Medulla oblongata (tissue), 1 donor: ENCODE measurements around the gene KANK4.
A peak's percentile ranks its signal among the peaks of the same experiment; 100 is the strongest.

Experiments used
- DNase-seq: peaks from one replicate; pipeline ENCODE4 v3.0.0-alpha.2; 2015; ENCODE audit errors: extremely low spot score

The KANK4 gene

GRCh38 chr1:62304975-62305374 is 14.3 kb downstream of the KANK4 start:
- no peak for DNase-seq

- DNase-seq, result no peak
Measured at GRCh38 chr1:62304515-62304914, 14.7 kb downstream of the KANK4 start.

DNA sequence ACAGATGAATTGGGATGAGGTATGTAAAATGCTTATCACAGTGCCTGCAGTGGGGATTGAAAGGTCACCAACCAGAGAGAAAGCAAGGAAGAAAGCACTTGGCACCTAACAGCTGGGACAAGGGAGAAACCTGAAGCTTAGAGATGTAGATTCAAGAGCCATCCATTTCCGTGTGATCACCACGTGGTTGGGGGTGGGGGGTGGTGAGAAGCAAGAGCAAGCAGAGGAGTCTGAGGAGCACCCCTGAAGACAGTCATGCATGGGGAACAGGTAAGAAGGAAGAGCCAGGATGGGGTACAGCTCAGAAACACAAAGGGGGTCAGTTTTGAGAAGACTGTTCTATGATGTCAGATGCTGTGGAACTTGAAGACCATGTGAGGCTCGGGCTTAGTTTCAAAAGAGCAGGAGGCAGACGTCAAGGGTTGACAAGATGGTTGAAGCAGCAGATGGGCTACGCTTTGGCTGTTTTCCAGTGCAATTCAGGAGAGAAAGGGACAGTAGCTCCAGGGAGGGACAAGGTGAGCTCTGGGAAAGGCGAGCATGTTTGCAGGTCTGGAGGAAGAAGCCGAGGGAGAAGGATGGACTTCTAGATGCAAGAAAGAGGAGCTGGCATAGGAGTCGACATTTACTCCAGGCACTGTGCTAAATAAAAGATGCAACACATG is 17.4 kb downstream of the KANK4 start:
- no peak for DNase-seq

- peak; percentile 77 for DNase-seq
Measured at GRCh38 chr1:62299426-62300200, 19.6 kb downstream of the KANK4 start.

DNA sequence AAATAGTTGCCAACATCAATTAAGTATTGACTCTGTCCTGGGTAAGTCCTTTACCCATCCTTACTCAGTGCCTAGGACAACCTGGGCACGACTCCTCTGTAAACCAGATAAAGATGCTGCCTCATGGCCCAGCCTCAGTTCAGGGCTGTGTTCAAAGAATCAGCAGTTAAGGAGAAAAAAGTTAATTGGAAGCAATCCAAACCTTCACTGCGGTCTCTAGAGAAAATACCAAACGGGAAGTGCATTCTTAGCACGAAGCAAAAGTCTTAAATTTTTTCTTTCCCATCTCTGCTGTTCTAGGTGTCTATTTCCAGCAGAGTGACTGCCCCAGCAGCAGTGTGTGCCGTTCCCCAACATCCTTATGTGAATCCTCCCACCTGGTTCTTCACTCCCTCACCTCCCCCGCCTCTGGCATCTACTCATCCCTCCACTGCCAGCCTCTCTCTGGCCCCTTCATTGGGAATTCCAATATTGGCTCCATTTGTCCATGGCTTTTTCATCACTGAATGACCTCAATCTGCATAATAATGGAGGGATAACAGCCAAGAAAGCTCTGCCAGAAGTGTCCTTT is 23.2 kb downstream of the KANK4 start:
- peak; percentile 60 for DNase-seq

DNA sequence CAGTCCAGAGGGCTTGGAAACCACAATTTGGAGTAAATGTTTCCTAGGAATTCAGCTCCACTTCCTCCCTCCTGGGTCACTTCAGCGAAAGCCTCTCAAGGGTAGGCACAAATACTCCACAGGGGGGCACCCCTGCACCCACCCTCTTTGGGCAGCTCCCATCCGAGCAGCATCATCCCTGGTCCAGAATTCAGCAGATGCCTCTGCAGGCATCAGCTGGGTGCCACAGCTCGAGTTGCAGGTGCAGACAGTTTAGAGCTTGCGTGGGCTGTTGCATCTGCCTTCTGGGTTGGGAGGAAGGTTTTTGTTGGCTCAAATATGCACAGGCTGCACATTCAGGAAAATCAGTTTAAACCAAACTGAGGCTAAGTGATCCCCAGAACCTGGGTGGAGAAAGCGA is 25.0 kb downstream of the KANK4 start:
- no peak for DNase-seq

DNA sequence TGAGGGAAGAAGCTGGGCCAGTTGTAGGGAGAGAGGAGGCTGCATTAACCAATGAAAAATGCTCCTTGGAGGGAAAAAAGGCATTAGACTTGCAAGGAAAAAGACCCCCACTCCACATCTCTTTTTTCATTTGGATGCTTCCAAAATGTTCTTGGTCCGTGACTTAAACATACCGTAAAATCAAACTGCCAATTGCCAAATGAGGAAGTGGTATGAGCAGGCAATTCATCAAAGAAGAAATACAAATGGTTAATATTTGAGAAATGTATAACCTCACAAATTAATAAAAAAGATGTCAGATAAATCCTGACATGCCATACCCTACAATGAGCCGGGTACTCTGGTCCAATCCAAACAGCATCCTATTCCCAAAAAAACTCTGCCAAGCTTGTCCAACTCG is 30.6 kb downstream of the KANK4 start:
- no peak for DNase-seq

DNA sequence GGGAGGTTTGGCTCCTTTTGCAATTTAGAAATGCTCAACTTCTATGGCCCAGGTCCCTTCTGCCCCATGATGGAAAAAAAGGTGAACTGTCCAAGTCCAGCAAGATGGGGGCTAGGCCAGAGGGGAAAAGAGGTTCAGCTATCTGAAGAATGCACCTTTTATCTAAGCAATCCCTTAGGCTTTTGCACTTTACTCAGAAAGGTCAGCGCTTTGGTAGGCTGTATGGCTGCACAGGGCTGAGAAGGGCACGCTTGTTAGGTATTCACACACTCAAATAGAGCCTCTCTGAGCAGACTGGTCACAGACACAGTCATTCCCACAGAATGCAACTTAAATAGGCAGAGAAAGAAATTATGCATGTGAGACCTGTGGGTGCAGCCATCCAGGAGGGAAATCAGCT is 31.0 kb downstream of the KANK4 start:
- no peak for DNase-seq

DNA sequence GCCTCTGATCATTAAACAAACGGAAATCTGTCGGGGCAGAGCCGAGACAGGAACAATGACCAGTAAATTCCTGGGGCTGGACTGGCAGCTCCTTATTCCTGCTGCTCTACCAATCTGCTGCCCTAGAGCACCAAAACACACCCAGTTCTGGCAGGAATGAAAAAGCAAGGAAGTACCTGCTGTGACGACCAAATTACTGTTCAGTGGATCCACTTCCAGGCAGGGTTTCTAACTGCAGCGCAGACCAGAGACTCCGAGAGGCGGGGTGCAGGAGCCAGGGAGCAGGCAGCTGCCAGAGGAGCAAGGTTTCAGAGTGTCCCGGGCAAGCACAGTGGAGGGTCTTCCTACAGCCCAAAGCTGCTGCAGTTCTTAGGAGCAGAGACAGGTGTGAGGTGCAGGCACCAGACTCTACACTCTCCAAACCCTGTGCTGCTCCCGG is 32.4 kb downstream of the KANK4 start:
- no peak for DNase-seq

- DNase-seq, result no peak
Measured at GRCh38 chr1:62285984-62286785, 33.0 kb downstream of the KANK4 start.

DNA sequence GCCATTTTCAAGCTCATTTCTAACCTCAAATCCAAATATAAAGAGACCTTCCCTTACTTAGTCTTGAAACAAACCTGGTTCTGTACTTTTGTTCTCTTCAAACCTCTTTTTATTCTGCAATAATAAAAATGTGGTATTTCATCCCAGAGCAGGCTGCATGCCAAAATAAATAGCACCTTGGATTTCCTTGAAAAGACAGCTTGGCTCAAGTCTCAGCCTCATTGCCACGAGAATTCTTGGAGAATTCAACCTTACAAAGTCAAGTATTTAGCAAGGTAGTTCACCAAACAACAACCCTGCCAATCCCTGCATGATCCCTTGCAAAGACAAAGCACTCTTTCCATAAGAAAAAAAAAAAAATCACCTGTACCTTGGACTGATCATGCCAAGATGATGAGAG is 33.8 kb downstream of the KANK4 start:
- DNase-seq, result no peak

GRCh38 chr1:62283986-62284385 is 35.2 kb downstream of the KANK4 start:
- DNase-seq, result no peak

- no peak for DNase-seq
Measured at GRCh38 chr1:62282909-62283755, 36.1 kb downstream of the KANK4 start.

- no peak for DNase-seq
Measured at GRCh38 chr1:62281922-62282555, 37.2 kb downstream of the KANK4 start.

- no peak for DNase-seq
Measured at GRCh38 chr1:62280960-62281465, 38.2 kb downstream of the KANK4 start.

- DNase-seq, result no peak
Measured at GRCh38 chr1:62280150-62280549, 39.1 kb downstream of the KANK4 start.

DNA sequence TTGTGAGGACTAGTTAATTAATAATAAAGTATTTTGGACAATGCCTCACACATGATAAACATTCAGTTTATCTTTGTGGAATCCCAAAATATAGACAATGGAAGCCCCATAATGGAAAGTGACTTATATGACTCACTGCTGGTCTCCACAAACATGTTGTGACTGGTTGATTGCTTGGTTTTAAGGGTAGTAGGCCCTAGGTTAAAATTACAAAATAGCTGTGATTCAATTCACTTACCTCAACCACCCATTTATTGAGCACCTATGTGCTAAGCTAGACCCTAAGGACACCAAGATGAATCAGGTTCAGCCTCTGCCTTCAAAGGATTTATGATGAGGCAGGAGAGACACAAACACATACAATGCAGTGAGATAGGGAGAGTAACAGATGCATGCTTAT is 42.4 kb downstream of the KANK4 start:
- DNase-seq, result no peak

GRCh38 chr1:62274496-62275485 is 44.4 kb downstream of the KANK4 start:
- no peak for DNase-seq

- DNase-seq, result no peak
Measured at GRCh38 chr1:62273953-62274352, 45.3 kb downstream of the KANK4 start.
